ENCODE measurements around the gene H1-8. TPM values are rescaled to one million over a fixed set of nuclear protein-coding genes. Genes with fewer than 3 reads are reported as not detected.

Gene H1-8
- total RNA-seq, 2 donors from 2014 or later, result not detected

GRCh38 chr3:129567939-129568338, 25.0 kb downstream of the H1-8 start:
- Histone ChIP-seq H3K36me3 (ENCODE audit: control insufficient read depth, insufficient read depth, low read length) (no peaks in the 10 kb centered on the region), H3K9me3 (ENCODE audit: control insufficient read depth, low read length) (no peaks in the 10 kb centered on the region), H3K9ac (ENCODE audit: extremely low read depth, low read length, poor library complexity, severe bottlenecking) (no peak overlapping the region), H3K4me3 (ENCODE audit: low read length) (no peak overlapping the region), H3K27me3 (ENCODE audit: control insufficient read depth, insufficient read depth, low read length, poor library complexity, severe bottlenecking) (no peaks in the 10 kb centered on the region), H3K4me1 (ENCODE audit: control insufficient read depth, insufficient read depth, low read length) (no peaks in the 10 kb centered on the region), H3K27ac (ENCODE audit: low read depth, low read length) (no peak overlapping the region)
- Mint-ChIP-seq H3K36me3 (ENCODE audit: low read depth) (peaks cover 13% of the 10 kb centered on the region), H3K4me3 (no peak overlapping the region), H3K9me3 (no peaks in the 10 kb centered on the region), H3K27me3 (ENCODE audit: insufficient read depth) (no peaks in the 10 kb centered on the region), H3K27ac (no peak overlapping the region), H3K4me1 (no peaks in the 10 kb centered on the region)
- DNase-seq, result no peak
- no peak for TF ChIP-seq CTCF (conservative IDR thresholded peaks at IDR 0.05)
- 88 to 90% methylated on average over 2 to 6 of the region's 6 CpGs for WGBS, 2 experiments (ENCODE audit: insufficient coverage in 1 of 2, insufficient read length in 1 of 2)

- Mint-ChIP-seq H3K4me1 (no peaks in the 10 kb centered on the region), H3K27me3 (ENCODE audit: insufficient read depth) (no peaks in the 10 kb centered on the region), H3K36me3 (ENCODE audit: low read depth) (peaks cover 9% of the 10 kb centered on the region), H3K9me3 (no peaks in the 10 kb centered on the region), H3K4me3 (no peak overlapping the region), H3K27ac (peak overlapping the region; percentile 62)
- H3K9ac ChIP-seq (ENCODE audit: extremely low read depth, low read length, poor library complexity, severe bottlenecking), result no peak overlapping the region
- no peak overlapping the region for H3K4me3 ChIP-seq (ENCODE audit: low read length)
- no peaks in the 10 kb centered on the region for H3K9me3 ChIP-seq (ENCODE audit: control insufficient read depth, low read length)
- WGBS, 2 experiments (ENCODE audit: insufficient coverage in 1 of 2, insufficient read length in 1 of 2), result 98 to 100% methylated on average over 3 to 7 of the region's 7 CpGs
- no peak for DNase-seq
- H3K36me3 ChIP-seq (ENCODE audit: control insufficient read depth, insufficient read depth, low read length), result no peaks in the 10 kb centered on the region
- no peak overlapping the region for H3K27ac ChIP-seq (ENCODE audit: low read depth, low read length)
- no peaks in the 10 kb centered on the region for H3K4me1 ChIP-seq (ENCODE audit: control insufficient read depth, insufficient read depth, low read length)
- no peak for TF ChIP-seq CTCF (conservative IDR thresholded peaks at IDR 0.05)
- H3K27me3 ChIP-seq (ENCODE audit: control insufficient read depth, insufficient read depth, low read length, poor library complexity, severe bottlenecking), result no peaks in the 10 kb centered on the region
Observed at GRCh38 chr3:129569856-129570255, 26.9 kb downstream of the H1-8 start.

GRCh38 chr3:129571605-129572547, 28.9 kb downstream of the H1-8 start:
- Histone ChIP-seq H3K36me3 (ENCODE audit: control insufficient read depth, insufficient read depth, low read length) (no peaks in the 10 kb centered on the region), H3K4me1 (ENCODE audit: control insufficient read depth, insufficient read depth, low read length) (peaks cover 3% of the 10 kb centered on the region), H3K27ac (ENCODE audit: low read depth, low read length) (no peak overlapping the region), H3K4me3 (ENCODE audit: low read length) (no peak overlapping the region), H3K9me3 (ENCODE audit: control insufficient read depth, low read length) (no peaks in the 10 kb centered on the region), H3K27me3 (ENCODE audit: control insufficient read depth, insufficient read depth, low read length, poor library complexity, severe bottlenecking) (no peaks in the 10 kb centered on the region), H3K9ac (ENCODE audit: extremely low read depth, low read length, poor library complexity, severe bottlenecking) (no peak overlapping the region)
- no peak for DNase-seq
- Mint-ChIP-seq H3K9me3 (no peaks in the 10 kb centered on the region), H3K27ac (no peak overlapping the region), H3K27me3 (ENCODE audit: insufficient read depth) (no peaks in the 10 kb centered on the region), H3K4me1 (peaks cover 13% of the 10 kb centered on the region), H3K36me3 (ENCODE audit: low read depth) (peaks cover 8% of the 10 kb centered on the region), H3K4me3 (no peak overlapping the region)
- WGBS, 2 experiments (ENCODE audit: insufficient coverage in 1 of 2, insufficient read length in 1 of 2), result 91 to 94% methylated on average over 9 to 22 of the region's 22 CpGs
- TF ChIP-seq CTCF (conservative IDR thresholded peaks at IDR 0.05), result no peak

Data from endodermal cell (in vitro differentiated cells).